Fibroblast of lung (primary cell): ENCODE results near the gene LMNB1. TPM values are rescaled to one million over a fixed set of nuclear protein-coding genes. Genes with fewer than 3 reads are reported as not detected.

ENCODE experiments used
- DNase-seq, 2 donors: peaks; one replicate each; pipeline versions ENCODE4 v3.0.0 to v3.0.0-alpha.2; 2010; ENCODE audit warnings: low read depth in 2 of 2
- H2AFZ ChIP-seq: 2 replicates; pipeline ENCODE4 v1.5.1; 2012; ENCODE audit warnings: low read length, control low read depth, inconsistent platforms
- H3K27ac ChIP-seq: 2 replicates; pipeline ENCODE4 v1.5.1; 2011; ENCODE audit warnings: low read length, control low read depth; ENCODE audit not compliant: insufficient read depth
- H3K27me3 ChIP-seq: 2 replicates; pipeline ENCODE4 v1.5.1; 2011; ENCODE audit warnings: mild to moderate bottlenecking, low read length; ENCODE audit not compliant: control insufficient read depth, insufficient read depth
- H3K36me3 ChIP-seq: 2 replicates; pipeline ENCODE4 v1.5.1; 2011; ENCODE audit warnings: low read length; ENCODE audit not compliant: control insufficient read depth, insufficient read depth
- H3K4me1 ChIP-seq: 2 replicates; pipeline ENCODE4 v1.5.1; 2011; ENCODE audit warnings: low read length; ENCODE audit not compliant: control insufficient read depth, insufficient read depth; ENCODE audit errors: extremely low read depth
- H3K4me2 ChIP-seq: 2 replicates; pipeline ENCODE4 v1.5.1; 2011; ENCODE audit warnings: low read length, control low read depth; ENCODE audit not compliant: insufficient read depth; ENCODE audit errors: extremely low read depth
- H3K4me3 ChIP-seq, 4 experiments: fragments of 200-600 bp in 1 of 4; sonication (generic) in 1 of 4; replicated peaks in 1 of 4; 2 replicates each; pipeline ENCODE4 v1.5.1; 2011 to 2016; ENCODE audit warnings: low read length in 4 of 4, low read depth in 3 of 4, mild to moderate bottlenecking in 3 of 4, control low read depth in 2 of 4, inconsistent platforms in 1 of 4, mixed read lengths in 1 of 4; ENCODE audit not compliant: insufficient read depth in 1 of 4; ENCODE audit errors: control extremely low read depth in 1 of 4
- H3K79me2 ChIP-seq: 2 replicates; pipeline ENCODE4 v1.5.1; 2012; ENCODE audit warnings: mild to moderate bottlenecking, low read length, inconsistent platforms; ENCODE audit not compliant: control insufficient read depth, insufficient read depth
- H3K9ac ChIP-seq: 2 replicates; pipeline ENCODE4 v1.5.1; 2011; ENCODE audit warnings: mild to moderate bottlenecking, low read length, control low read depth; ENCODE audit not compliant: insufficient read depth
- H3K9me3 ChIP-seq: 2 replicates; pipeline ENCODE4 v1.5.1; 2012; ENCODE audit warnings: low read depth, low read length; ENCODE audit not compliant: control insufficient read depth, insufficient read depth
- H4K20me1 ChIP-seq: 2 replicates; pipeline ENCODE4 v1.5.1; 2011; ENCODE audit warnings: low read length; ENCODE audit not compliant: control insufficient read depth, insufficient read depth; ENCODE audit errors: extremely low read depth
- CTCF ChIP-seq, 2 donors: IDR thresholded peaks in 1 of 2; conservative IDR thresholded peaks in 1 of 2; 1 replicate in 1 of 2; 2 replicates in 1 of 2; pipeline ENCODE4 v1.5.1; 2011 to 2012; ENCODE audit warnings: low read length in 2 of 2, control low read depth in 1 of 2, inconsistent platforms in 1 of 2, low read depth in 1 of 2, mild to moderate bottlenecking in 1 of 2
- EZH2 ChIP-seq: IDR thresholded peaks from 2 replicates; pipeline ENCODE4 v1.5.1; 2012; ENCODE audit warnings: low read length, control low read depth, mild to moderate bottlenecking; ENCODE audit errors: missing control alignments
- polyA plus RNA-seq, 2 donors: library from polyadenylated mRNA; depleted of rRNA in 1 of 2; stranded (reverse) in 1 of 2; unstranded in 1 of 2; fragments of >200 nt; gene quantifications; 2 replicates each; pipeline ENCODE4 v1.2.1, GENCODE V29; 2011 to 2012; ENCODE audit warnings: missing spikeins in 1 of 2
- total RNA-seq: library from RNA; depleted of rRNA; stranded (reverse); fragments of >200 nt; gene quantifications from 2 replicates; pipeline ENCODE4 v1.2.1, GENCODE V29; 2014

LMNB1 gene
- total and polyA plus RNA-seq, 2 donors (not counting 1 experiment from before 2014, with no cell fraction given) = 17.3 to 17.5 TPM

GRCh38 chr5:126854526-126855110 is 77.7 kb downstream of the LMNB1 start:
- no peaks in the 10 kb centered on the region for H3K79me2 ChIP-seq
- no peak for DNase-seq
- peaks cover 5% of the 10 kb centered on the region for H3K4me1 ChIP-seq
- H3K27me3 ChIP-seq = no peaks in the 10 kb centered on the region
- no peak overlapping the region for H3K9ac ChIP-seq
- no peak overlapping the region for H2AFZ ChIP-seq
- no peak overlapping the region for H3K4me2 ChIP-seq
- TF ChIP-seq EZH2 (no peak), CTCF (conservative IDR thresholded peaks at IDR 0.05 in 1 of 2, IDR thresholded peaks at IDR 0.05 in 1 of 2; ENCODE audit: low read depth in 1 of 2, low read length in 2 of 2) (no peak)
- H3K4me3 ChIP-seq = no peak overlapping the region
- H3K9me3 ChIP-seq = no peaks in the 10 kb centered on the region
- H3K27ac ChIP-seq = no peak overlapping the region
- H3K36me3 ChIP-seq = no peaks in the 10 kb centered on the region
- no peaks in the 10 kb centered on the region for H4K20me1 ChIP-seq

- peaks cover 5% of the 10 kb centered on the region for H3K4me1 ChIP-seq
- no peaks in the 10 kb centered on the region for H3K79me2 ChIP-seq
- H3K9me3 ChIP-seq = no peaks in the 10 kb centered on the region
- TF ChIP-seq CTCF (conservative IDR thresholded peaks at IDR 0.05 in 1 of 2, IDR thresholded peaks at IDR 0.05 in 1 of 2; ENCODE audit: low read depth in 1 of 2, low read length in 2 of 2) (no peak), EZH2 (no peak)
- no peaks in the 10 kb centered on the region for H3K36me3 ChIP-seq
- no peak overlapping the region for H3K27ac ChIP-seq
- H2AFZ ChIP-seq = no peak overlapping the region
- H3K4me2 ChIP-seq = no peak overlapping the region
- no peak overlapping the region for H3K4me3 ChIP-seq
- no peak overlapping the region for H3K9ac ChIP-seq
- H4K20me1 ChIP-seq = no peaks in the 10 kb centered on the region
- H3K27me3 ChIP-seq = no peaks in the 10 kb centered on the region
- peak in 1 of 2 donors; percentile 29 for DNase-seq
These were observed 78.3 kb downstream of the LMNB1 start for GRCh38 chr5:126855266-126855665.

- no peaks in the 10 kb centered on the region for H3K27me3 ChIP-seq
- no peaks in the 10 kb centered on the region for H3K79me2 ChIP-seq
- H3K27ac ChIP-seq = no peak overlapping the region
- no peak overlapping the region for H3K4me2 ChIP-seq
- no peak overlapping the region for H3K4me3 ChIP-seq
- H2AFZ ChIP-seq = no peak overlapping the region
- DNase-seq = peak in 1 of 2 donors; percentile 61
- H3K9ac ChIP-seq = no peak overlapping the region
- peaks cover 1% of the 10 kb centered on the region for H3K4me1 ChIP-seq
- TF ChIP-seq EZH2 (no peak), CTCF (conservative IDR thresholded peaks at IDR 0.05 in 1 of 2, IDR thresholded peaks at IDR 0.05 in 1 of 2; ENCODE audit: low read depth in 1 of 2, low read length in 2 of 2) (no peak)
- no peaks in the 10 kb centered on the region for H3K36me3 ChIP-seq
- no peaks in the 10 kb centered on the region for H4K20me1 ChIP-seq
- H3K9me3 ChIP-seq = no peaks in the 10 kb centered on the region
These were observed 80.8 kb downstream of the LMNB1 start for GRCh38 chr5:126857472-126858410.
